Skeletal muscle satellite cell (primary cell): ENCODE results near the gene MAP4K1.
"Not testable (repeated sequence)": the region's sequence is repeated elsewhere in the genome, so short reads cannot be mapped to it uniquely, and the experiment has no call there.

Source experiments
- H3K27me3 ChIP-seq: 2 replicates; pipeline ENCODE4 v1.7.0; 2013; ENCODE audit warnings: low read length; ENCODE audit not compliant: control insufficient read depth, insufficient read depth
- H3K36me3 ChIP-seq: 2 replicates; pipeline ENCODE4 v1.7.0; 2013; ENCODE audit warnings: mild to moderate bottlenecking, control low read depth, low read length; ENCODE audit not compliant: insufficient read depth
- H3K4me1 ChIP-seq: 2 replicates; pipeline ENCODE4 v1.7.0; 2013; ENCODE audit warnings: low read length; ENCODE audit not compliant: control insufficient read depth, insufficient read depth
- H3K4me2 ChIP-seq: 2 replicates; pipeline ENCODE4 v1.7.0; 2013; ENCODE audit warnings: mild to moderate bottlenecking, low read length
- H3K4me3 ChIP-seq: 2 replicates; pipeline ENCODE4 v1.7.0; 2013; ENCODE audit warnings: low read length
- H3K9ac ChIP-seq: 2 replicates; pipeline ENCODE4 v1.7.0; 2013; ENCODE audit warnings: mild to moderate bottlenecking, low read depth, low read length, moderate library complexity
- H3K9me3 ChIP-seq: replicated peaks from 2 replicates; pipeline ENCODE4 v1.7.0; 2013; ENCODE audit warnings: mild to moderate bottlenecking, control low read depth, low read length

MAP4K1 gene

DNA sequence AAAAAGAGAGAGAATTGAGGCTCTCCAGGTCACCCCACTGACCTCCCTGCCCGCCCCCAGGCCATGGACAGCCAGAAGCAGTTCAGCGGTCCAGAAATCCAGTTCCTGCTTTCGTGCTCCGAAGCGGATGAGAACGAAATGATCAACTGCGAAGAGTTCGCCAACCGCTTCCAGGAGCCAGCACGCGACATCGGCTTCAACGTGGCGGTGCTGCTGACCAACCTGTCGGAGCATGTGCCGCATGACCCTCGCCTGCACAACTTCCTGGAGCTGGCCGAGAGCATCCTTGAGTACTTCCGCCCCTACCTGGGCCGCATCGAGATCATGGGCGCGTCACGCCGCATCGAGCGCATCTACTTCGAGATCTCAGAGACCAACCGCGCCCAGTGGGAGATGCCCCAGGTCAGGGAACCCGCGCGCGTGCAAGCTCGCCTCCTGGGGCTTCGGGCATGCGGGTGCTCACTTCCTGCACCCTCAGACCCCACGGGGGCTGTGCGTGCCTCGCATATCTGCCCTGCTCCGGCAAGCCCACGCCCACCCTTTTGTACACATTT, 56.6 kb downstream of the MAP4K1 start:
- Histone ChIP-seq H3K4me2 (no peak overlapping the region), H3K27me3 (no peaks in the 10 kb centered on the region), H3K4me1 (no peaks in the 10 kb centered on the region), H3K36me3 (no peaks in the 10 kb centered on the region), H3K9me3 (no peaks in the 10 kb centered on the region), H3K4me3 (no peak overlapping the region), H3K9ac (no peak overlapping the region)

DNA sequence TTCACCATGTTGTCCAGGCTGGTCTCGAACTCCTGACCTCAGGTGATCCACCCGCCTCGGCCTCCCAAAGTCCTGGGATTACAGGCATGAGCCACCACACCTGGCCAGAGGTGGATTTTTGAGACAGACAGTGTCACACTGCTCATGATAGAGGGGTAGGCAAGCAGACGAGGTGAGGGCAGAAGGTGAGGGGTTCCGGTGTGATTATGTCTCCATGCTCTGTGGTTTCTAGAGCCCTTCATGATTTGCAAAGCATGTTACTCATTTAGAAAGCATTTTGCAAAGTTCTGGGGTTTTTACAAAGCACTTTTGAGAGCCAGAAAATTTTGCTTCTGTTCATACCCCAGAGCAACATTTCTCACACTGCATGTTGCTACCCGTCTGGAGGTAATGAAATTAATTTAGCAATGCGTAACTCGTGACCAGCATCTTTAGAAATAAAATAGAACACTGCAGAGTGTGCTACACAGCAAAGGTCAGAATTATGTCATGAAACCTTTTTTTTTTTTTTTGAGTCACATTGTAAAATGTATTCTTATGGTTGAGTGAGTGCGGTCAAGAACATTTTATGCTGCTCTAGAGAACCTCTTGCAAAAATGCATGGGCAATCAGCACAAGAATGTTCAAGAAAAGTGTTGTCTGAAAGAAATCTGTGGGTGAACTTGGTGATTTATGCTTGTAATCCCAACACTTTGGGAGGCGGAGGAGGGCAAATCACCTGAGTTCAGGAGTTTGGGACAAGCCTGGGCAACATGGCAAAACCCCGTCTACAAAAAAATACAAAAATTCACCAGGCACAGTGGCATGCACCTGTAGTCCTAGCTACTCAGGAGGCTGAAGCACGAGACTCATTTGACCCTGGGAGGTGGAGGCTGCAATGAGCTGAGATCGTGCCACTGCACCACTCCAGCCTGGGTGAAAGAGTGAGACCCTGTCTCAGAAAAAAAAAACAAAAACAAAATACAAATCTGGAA, 58.0 kb downstream of the MAP4K1 start:
- H3K4me3 ChIP-seq = no peak overlapping the region
- H3K4me1 ChIP-seq = no peaks in the 10 kb centered on the region

DNA sequence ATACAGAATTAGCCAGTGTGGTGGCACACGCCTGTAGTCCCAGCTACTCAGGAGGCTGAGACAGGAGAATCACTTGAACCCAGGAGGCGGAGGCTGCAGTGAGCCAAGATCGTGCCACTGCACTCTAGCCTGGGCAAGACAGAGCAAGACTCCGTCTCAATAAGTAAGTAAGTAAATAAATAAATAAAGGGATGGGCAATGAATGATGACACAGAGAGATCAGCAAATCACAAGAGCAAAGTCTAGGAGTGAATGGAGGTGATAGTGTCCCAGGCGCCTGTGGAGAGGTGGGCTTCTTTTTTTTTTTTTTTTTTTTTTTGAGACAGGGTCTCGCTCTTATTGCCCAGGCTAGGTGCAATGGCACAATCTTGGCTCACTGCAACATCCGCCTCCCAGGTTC, 58.8 kb downstream of the MAP4K1 start:
- H3K27me3 ChIP-seq, H3K9me3 ChIP-seq, H3K36me3 ChIP-seq, H3K4me1 ChIP-seq, H3K9ac ChIP-seq, H3K4me3 ChIP-seq, H3K4me2 ChIP-seq: not testable (repeated sequence)

More for the DNA sequence above, 58.0 kb downstream of the MAP4K1 start:
- Histone ChIP-seq H3K4me2 (no peak overlapping the region), H3K27me3 (no peaks in the 10 kb centered on the region), H3K9ac (no peak overlapping the region), H3K9me3 (no peaks in the 10 kb centered on the region), H3K36me3 (no peaks in the 10 kb centered on the region)

DNA sequence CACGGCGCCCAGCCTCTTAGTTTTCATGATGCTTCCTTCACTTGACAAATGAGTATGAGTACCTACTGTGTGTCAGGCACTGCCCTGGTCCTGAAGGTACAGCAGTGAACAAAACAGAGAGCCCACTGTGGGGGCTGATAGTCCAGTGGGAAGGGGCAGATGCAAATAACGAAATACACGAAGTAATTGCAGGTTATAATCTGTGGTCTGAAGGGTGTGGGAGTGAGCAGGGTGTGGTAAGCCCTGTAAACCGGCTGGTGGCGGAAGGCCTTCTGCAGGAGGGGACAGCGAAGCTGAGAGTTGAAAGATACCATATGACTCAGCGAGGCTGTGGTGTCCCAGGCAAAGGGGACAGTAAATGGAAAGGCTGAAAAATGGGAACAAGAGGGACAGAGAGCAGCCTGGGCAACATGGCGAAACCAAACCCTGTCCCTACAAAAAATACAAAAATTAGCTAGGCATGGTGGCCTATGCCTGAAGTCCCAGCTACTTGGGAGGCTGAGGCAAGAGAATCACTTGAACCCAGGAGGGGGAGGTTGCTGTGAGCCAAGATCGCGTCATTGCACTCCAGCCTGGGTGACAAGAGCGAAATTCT, 60.5 kb downstream of the MAP4K1 start:
- Histone ChIP-seq H3K36me3 (no peaks in the 10 kb centered on the region), H3K9ac (no peak overlapping the region), H3K9me3 (no peaks in the 10 kb centered on the region), H3K4me2 (no peak overlapping the region), H3K4me3 (no peak overlapping the region), H3K4me1 (no peaks in the 10 kb centered on the region), H3K27me3 (no peaks in the 10 kb centered on the region)

DNA sequence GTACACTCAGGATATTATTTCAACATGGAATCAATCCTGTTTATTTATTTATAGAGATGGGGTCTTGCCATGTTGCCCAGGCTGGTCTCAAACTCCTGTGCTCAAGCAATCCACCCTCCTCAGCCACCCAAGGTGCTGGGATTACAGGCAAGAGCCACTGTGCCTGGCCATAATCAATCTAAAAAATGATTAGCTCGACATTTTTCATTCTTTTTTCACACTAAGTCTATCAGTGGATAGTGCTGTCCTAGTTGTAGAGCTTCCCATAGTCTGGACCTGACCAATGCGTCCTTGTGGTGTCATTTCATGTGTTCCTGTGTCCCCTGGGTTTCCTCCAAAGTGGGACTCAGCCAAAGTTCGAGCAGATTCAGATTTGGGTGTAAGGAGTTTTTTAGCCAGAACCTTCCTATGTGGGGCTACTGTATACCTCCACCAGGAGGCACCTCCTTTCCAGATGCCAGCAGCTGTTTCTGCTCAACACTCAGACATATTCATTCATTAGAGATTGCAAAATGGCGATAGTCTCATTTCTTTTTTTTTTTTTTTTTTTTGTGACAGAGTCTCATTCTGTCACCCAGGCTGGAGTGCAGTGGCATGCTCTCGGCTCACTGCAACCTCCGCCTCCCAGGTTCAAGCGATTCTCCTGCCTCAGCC, 61.1 kb downstream of the MAP4K1 start:
- no peak overlapping the region for H3K4me3 ChIP-seq
- H3K9ac ChIP-seq = no peak overlapping the region
- no peaks in the 10 kb centered on the region for H3K36me3 ChIP-seq
- H3K27me3 ChIP-seq = no peaks in the 10 kb centered on the region
- H3K9me3 ChIP-seq = no peaks in the 10 kb centered on the region
- H3K4me2 ChIP-seq = no peak overlapping the region
- no peaks in the 10 kb centered on the region for H3K4me1 ChIP-seq

DNA sequence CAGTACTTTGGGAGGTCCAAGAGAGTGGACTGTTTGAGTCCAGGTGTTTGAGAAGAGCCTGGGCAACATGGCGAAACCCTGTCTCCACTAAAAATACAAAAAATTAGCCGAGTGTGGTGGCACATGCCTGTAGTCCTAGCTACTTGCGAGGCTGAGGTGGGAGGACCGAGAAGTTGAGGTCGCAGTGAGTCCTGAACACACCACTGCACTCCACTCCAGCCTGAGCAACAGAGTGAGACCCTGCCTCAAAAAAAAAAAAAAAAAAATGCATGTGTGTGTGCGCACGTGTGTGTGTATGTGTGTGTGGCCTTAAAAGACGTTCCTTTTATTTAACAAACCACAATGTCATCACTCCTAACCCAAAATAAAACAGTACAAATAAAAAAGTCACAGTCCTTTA, 62.6 kb downstream of the MAP4K1 start:
- Histone ChIP-seq H3K4me2 (no peak overlapping the region), H3K27me3 (no peaks in the 10 kb centered on the region), H3K4me1 (no peaks in the 10 kb centered on the region), H3K36me3 (no peaks in the 10 kb centered on the region), H3K4me3 (no peak overlapping the region), H3K9ac (no peak overlapping the region), H3K9me3 (no peaks in the 10 kb centered on the region)

DNA sequence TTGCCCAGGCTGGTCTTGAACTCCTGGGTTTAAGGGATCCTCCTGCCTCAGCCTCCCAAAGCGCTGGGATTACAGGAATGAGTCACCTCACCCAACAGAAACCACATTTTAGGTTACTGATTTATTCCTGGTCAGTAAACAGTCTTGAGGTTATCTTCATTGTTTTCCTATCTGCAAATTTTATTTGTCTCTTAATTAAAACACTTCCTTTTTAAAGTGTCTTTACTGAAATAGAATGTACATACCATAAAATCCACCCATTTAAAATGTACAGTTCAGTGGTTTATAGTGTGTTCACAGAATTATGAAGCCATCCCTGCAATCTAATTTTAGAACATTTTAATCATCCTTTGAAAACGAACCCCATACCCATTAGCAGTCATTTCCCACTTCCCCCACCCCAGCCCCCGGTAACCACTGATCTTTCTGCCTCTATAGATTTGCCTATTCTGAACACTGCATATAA, 63.0 kb downstream of the MAP4K1 start:
- Histone ChIP-seq H3K36me3 (no peaks in the 10 kb centered on the region), H3K27me3 (no peaks in the 10 kb centered on the region), H3K4me3 (no peak overlapping the region), H3K4me1 (no peaks in the 10 kb centered on the region), H3K9me3 (no peaks in the 10 kb centered on the region), H3K9ac (no peak overlapping the region), H3K4me2 (no peak overlapping the region)

DNA sequence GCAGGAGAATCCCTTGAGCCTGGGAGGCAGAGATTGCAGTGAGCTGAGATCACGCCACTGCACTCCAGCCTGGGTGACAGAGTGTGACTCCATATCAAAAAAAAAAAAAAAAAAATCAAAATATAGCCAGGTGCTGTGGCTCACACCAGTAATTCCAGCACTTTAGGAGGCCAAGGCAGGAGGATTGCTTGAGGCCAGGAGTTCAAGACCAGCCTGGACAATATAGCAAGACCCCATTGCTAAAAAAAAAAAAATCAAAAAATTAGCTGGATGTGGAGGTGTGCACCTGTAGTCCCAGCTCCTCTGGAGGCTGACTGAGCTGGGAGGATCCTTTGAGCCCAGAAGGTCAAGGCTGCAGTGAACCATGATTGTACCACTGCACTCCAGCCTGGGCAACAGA, 64.5 kb downstream of the MAP4K1 start:
- not testable (repeated sequence) for H3K9me3 ChIP-seq, H3K4me2 ChIP-seq, H3K27me3 ChIP-seq, H3K9ac ChIP-seq, H3K4me1 ChIP-seq, H3K4me3 ChIP-seq, H3K36me3 ChIP-seq

DNA sequence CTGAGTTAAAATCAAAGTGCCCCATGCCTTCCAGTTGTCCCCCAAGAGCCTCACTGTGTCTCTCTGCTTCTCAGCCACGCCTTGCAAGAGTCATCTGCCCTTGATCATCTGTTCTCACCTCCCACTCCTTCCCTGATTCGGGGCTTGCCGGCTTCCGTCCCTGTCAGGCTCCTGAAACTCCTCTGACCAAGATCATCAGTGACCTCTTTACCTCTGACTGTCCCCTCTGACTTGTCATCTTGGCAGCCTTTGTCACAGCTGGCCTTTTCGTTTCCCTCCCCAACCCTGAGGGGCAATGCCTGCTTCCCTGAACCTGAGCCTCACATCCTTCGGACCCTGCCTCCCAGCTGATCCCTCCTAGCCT, 66.3 kb downstream of the MAP4K1 start:
- Histone ChIP-seq H3K9ac (no peak overlapping the region), H3K4me3 (no peak overlapping the region), H3K27me3 (peaks cover 2% of the 10 kb centered on the region), H3K4me1 (no peaks in the 10 kb centered on the region), H3K36me3 (no peaks in the 10 kb centered on the region), H3K9me3 (no peaks in the 10 kb centered on the region), H3K4me2 (no peak overlapping the region)

DNA sequence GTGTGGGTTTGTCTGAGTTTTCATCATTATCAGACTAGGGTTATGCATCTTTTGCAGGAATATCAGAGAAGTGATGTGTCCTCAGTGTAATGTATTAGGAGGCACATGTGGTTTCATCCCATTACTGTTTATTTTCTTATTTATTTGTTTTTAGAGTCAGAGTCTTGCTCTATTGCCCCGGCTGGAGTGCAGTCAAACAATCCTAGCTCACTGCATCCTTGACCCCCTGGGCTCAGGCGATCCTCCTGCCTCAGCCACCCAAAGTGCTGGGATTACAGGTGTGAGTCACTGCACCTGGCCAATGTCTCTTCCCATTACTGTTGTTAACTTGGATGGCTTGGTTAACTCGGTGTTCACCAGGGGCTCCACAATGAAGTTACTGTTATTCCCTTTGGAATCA, 67.4 kb downstream of the MAP4K1 start:
- H3K4me3 ChIP-seq = no peak overlapping the region
- peaks cover 2% of the 10 kb centered on the region for H3K27me3 ChIP-seq
- no peak overlapping the region for H3K9ac ChIP-seq
- H3K9me3 ChIP-seq = no peaks in the 10 kb centered on the region
- H3K4me1 ChIP-seq = no peaks in the 10 kb centered on the region
- H3K36me3 ChIP-seq = no peaks in the 10 kb centered on the region
- H3K4me2 ChIP-seq = no peak overlapping the region

DNA sequence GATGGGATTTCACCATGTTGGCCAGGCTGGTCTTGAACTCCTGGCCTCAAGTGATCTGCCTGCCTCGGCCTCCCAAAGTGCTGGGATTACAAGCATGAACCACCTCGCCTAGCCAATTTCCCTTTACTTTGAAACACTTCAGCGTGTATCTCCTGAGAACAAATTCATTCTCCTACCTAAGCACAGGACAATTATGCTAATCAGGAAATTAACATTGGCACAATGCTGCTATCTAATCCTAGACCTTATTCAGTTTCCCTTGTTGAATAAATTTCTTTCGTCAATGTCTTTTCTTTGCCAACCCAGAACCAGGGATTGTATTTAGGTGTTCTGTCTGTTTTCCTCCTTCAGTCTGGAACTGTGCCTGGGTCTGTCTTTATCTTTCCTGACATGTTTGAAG, 67.8 kb downstream of the MAP4K1 start:
- Histone ChIP-seq H3K27me3 (peaks cover 2% of the 10 kb centered on the region), H3K9me3 (no peaks in the 10 kb centered on the region), H3K36me3 (no peaks in the 10 kb centered on the region), H3K4me2 (no peak overlapping the region), H3K9ac (no peak overlapping the region), H3K4me1 (no peaks in the 10 kb centered on the region), H3K4me3 (no peak overlapping the region)
